HG03442 (cell line): Measurements from ENCODE around the gene GRN.
"Not testable (repeated sequence)": the region's sequence is repeated elsewhere in the genome, so short reads cannot be mapped to it uniquely, and the experiment has no call there.

ENCODE experiments used
- ATAC-seq: cut with Tn5 transposase; IDR thresholded peaks from one replicate; pipeline ENCODE4 v1.9.1; 2021; ENCODE audit warnings: mild to moderate bottlenecking, moderate library complexity; ENCODE audit not compliant: unreplicated experiment

GRN gene

DNA sequence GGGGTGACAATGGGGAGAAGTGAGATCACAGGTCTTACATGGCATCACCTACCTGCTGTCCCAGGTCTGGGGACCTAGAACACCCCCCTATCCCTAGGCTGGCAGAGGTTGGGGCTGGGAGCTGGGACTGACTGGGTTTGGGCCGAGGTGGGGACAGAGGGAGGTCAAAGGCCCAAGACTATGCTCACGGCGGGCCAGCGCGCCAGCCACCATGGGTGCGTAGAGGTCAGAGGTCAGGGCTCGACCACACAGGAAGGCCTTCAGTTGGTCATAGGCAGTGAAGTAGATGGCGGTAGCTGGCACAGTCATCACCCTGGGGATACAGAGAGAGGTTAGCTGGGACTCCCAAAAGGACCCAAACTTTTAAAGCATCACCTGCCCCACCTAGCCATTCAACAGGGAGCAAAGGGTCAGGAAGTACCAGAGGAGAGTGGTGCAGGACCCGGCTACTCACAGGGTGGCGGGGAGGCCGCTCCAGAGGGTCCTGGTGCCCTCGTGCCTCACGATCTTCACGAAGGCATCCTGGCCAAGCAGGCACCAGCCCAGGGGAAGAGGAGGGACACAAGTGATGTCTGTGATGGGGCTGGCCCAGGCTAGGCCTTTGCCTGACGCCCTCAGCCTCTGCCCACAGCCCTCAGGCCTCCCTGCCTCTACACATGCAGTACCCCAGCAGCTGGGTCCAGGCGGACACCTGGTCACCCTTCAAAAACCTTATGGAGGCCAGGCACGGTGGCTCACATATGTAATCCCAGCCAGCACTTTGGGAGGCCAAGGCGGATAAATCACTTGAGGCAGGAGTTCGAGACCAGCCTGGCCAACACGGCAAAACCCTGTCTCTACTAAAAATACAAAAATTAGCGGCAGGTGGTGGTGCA is 23.6 kb upstream of the GRN start:
- ATAC-seq: no peak

DNA sequence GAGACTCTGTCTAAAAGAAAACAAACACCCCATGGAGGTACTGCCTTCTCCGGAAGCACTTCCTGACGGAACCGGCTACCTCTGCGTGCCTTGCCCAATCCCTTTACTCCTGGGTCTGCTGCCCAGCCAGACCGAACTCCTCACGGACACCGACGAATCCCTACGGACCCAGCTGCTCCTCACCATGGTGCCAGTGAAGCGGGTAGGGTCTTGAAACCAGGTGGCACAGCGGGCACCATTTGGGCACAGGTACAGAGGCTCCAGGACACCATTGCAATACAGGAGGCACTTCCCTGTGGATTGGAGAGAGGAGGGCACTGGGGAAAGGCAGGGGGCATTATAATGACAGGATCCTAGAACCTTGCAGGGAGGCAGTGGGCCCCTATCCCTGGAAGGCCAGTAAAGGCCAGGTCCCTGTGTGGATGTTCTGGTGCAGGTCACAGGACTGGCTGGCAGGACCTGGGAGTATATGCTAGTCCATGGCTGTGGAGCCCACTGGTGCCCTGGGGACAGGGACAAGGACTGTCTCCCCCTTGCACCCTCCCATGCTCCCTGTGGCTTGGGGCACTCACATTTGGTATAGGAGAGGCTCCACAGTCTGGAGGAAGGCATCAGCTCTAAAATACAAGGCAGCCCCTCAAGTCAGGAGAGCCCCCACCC is 22.7 kb upstream of the GRN start:
- no peak for ATAC-seq

DNA sequence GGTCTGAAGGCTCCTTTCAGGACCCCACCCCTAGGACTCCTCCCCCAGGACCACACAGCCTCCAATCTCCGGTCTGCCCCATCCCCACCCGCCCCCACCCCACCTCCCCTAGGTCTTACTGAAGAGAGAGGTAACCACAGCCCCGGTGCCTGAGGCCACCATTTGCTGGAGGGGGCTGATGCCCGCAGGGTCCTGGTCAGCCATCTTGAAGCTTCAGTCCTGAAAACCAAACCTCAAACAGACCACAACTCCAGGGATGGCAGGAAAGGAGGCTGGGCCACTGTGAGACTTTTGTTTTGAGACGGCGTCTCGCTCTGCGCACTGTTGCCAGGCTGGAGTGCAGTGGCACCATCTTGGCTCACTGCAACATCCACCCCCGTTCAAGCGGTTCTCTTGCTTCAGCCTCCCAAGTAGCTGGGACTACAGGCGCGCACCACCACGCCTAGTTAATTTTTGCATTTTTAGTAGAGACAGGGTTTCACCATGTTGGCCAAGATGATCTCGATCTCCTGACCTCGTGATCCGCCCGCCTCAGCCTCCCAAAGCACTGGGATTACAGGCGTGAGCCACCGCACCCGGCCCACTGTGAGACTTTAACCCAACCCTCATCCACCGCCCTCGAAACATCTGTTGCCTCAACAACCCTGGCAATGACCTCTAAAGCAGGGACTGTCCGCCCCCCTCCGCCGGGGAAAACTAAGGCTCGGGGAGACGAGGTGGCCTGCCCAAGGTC is 21.6 kb upstream of the GRN start:
- no peak for ATAC-seq

DNA sequence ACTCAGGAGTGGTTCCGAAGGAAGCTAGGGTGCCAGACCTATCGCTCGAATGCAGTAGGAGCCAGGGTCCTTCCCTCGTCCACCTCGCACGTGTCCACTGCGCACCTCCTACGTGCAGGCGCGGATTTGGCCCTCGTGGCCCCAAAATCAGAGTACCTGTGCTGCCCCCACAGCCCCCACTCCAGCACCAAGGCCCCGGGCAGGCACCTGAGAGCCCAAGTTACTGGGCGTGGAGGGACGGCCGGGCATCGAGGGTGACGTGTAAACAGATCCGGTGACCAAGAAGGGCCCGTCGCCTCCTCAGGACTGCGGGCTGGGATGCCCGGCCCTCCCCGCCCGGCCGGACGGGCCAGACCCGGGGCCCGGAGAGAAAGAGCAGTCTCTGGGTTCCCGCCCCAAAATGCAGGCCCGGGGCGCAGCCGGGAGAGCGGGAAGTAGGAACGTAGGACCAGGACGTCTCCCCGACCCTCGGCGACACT is 21.0 kb upstream of the GRN start:
- peak; percentile 2 for ATAC-seq

DNA sequence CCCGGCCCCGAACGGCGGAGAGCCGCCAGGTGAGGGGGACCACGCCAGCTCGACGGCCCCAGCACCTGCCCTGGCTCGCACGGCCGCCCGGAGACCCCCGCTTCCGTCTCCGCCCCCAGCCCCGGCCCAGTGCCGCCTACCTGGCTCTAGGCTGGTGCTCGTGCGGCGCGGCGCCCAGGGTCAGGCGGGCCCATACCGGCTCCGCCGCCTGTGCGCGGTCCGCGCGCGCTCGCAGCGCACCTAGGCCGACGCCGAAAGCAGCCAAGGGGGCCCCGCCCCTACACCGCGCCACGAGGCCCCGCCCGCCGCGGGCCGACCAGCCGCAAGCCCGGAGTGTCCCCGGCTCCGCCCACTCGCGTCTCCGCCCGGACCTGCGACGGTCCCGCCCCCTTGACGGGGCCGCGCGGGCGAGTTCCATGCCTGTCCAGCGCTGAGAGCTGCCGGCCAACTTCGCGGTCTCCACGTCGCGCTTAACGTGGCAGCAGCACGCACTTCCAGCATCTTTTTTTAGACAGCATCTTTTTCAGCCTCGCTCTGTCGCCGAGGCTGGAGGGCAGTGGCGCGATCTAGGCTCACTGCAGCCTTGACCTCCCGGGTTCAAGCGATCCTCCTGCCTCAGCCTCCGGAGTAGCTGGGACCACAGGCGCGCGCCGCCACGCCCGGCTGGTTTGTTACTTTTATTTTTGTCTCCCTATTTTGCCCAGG is 20.4 kb upstream of the GRN start, which contains the start of gene SLC25A39:
SLC25A39 (minus strand) TSS at position 253 of the 705 bp plus-strand sequence. CDS start 1,261 bp downstream, outside the sequence.
- ATAC-seq: peak; percentile 58

DNA sequence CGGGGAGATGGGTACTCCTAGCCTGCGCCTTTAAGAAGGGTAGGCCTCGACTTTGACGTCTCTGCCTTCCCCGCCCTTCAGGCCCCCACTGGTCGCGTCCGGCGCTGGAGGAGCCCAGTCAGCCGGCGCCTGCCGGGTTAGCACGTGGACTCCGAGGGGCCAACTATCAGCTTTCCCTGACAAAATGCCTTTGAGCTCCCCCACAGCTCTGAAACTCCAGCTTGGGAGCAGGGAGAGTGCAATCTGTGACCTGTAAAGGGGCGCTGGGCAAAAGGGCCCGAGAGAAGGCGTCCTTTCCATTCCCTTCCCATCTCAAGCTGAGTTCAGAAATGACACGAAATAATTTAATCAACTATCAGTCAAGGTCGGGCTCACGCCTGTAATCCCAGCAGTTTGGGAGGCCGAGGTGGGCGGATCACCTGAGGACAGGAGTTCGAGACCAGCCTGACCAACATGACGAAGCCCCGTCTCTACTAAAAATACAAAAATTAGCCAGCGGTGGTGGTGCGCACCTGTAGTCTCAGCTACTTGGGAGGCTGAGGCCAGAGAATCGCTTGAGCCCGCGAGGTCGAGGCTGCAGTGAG is 18.1 kb upstream of the GRN start:
- peak; percentile 39 for ATAC-seq

DNA sequence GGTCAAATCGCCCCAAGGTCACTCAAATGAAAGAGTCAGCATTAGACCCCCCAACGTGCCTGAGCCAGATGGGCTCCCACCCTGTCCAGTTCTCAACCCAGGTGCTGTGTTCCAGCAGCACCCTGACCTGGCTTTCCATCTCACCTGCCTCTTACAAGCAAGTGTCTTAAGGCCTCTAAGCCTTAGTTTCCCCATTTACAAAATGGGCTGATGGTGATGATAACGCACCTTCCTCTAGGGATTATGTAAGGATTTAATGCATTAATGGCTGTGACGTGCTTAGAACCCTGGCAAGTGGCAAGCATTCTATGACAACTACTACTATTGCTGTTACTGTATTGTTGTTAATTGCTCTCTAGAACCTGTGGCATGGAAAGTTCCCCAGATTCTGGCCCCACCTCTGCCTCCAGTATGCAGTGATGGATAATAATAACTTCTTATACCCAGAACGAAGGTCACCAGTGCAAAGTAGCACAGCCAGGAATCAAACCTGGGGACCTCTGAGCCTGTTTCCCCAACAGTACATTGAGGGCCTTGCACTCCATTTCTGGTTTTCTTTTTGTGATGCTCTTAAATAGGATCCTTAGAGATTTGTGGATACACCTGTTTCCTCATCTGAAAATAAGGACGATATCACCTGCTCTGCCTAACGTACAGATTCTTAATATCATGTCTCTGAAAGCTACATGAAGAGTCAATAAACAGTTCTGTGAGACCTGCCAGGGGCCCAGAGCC is 17.2 kb upstream of the GRN start:
- ATAC-seq: no peak

DNA sequence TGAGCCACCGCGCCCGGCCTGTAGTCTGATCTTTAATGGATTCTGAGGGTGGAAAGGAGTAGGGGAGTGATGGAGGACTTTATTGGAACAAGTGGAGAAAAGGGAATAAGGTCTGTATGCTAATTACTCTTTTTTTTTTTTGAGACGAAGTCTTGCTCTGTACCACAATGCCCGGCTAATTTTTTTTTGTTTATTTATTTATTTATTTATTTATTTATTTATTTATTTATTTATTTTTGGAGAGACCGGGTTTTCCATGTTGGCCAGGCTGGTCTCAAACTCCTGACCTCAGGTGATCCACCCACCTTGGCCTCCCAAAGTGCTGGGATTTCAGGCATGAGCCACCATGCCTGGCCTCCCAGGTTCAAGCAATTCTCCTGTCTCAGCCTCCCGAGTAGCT is 15.6 kb upstream of the GRN start:
- not testable (repeated sequence) for ATAC-seq

DNA sequence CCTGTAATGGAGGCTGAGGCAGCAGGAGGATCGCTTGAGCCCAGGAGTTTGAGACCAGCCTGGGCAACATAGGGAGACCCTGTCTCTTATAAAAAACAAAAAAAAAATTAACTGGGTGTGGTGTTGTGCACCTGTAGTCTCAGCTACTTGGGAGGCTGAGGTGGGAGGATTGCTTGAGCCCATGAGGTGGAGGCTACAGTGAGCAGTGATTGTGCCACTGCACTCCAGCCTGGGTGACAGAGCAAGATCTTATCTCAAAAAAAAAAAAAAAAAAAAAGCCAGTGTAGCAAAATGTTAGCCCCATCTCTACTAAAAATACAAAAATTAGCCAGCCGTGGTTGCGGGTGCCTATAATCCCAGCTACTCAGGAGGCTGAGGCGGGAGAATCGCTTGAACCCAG is 14.8 kb upstream of the GRN start:
- not testable (repeated sequence) for ATAC-seq

DNA sequence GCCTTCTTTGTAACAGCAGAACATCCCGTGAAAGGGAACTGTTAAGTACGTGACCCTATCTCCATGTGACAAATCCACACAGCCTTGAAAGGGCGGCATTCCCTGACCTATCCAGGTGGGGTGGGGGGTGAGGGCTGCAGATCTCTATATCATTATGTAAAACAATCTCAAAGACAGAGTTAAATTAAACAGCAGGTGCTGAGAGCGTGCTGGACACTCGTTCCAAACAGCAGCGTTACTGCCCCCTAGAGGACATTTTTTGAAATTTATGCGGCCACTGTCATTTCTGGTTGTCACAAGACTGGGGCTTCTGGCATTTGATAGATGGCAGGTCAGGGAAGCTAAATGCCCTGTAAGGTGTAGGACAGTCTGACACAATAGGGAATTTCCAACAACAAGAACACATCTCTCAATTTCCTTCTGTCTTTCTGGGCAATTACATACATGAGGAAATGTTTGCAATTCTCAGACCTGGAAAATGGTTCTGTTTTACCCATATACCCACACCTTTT is 13.8 kb upstream of the GRN start:
- no peak for ATAC-seq

DNA sequence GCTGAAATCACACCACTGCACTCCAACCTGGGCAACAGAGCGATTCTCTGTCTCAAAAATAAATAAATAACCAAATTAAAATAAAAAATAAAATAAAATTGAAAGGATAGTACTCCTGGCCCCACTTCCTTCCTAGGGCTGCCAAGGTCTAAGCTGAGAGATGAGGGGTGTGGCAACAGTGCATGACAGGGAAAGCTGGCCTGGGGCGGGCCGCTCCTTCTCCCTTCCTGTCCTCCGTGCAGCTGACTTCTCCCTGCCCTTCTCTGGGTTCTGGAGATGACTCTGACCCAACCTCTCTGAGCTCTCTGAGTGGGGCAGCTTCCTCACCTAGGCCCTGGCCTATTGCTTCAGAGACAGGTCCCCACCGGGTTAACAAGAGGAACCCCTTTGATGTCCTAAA is 11.7 kb upstream of the GRN start:
- ATAC-seq: no peak

DNA sequence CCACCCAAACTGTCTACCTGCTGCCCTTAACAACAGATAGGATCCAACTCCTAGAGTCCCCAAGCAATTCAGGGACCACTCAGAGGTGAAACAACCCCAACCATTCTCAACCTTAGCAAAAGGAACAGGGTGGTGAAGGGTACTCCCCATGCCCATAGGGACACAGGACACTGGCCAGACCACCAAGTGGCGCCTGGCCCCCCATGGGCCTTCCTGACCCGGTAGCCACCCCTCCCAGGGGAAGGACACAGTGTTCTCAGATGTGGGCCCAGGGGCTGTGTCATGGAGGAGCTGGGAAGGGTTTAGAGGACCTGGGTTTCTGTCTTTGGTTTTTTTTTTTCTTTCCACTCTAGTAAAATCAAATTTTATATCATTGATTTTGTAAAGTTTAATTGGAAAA is 10.8 kb upstream of the GRN start:
- no peak for ATAC-seq

DNA sequence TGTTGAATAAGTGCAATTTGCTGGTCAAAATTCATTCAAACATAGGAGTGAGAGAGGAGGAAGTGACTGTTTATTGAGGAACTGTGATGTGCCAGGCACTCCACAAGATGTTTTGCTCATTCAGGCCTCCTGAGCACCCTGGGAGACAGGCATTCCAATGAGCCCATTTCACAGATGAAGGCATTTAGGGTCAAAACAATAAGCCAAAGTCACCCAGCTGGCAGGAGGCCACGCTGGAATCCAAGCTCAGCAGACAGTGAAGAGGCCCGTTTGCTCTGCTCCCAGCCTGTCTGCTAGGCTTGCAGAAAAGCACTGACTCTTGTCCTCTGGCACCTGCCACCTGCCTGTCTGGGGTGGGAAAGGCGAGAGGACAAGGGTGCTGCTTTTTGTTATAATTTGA is 10.4 kb upstream of the GRN start:
- no peak for ATAC-seq

DNA sequence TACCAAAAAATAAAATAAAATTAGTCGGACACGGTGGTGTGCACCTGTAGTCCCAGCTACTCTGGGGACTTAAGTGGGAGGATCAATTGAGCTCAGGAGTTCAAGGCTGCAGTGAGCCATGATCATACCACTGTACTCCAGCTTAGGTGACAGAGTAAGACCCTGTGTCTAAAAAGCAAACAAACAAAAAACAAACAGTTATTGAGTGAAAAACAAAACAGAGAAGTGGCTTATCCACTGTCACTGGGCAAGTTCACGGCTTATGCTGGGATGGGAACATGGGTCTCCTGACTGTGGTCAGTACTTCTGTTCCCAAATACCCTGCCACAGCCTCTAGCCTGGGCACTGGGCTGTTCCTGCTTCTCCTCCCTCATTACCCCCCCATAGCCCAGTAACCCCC is 9.5 kb upstream of the GRN start:
- no peak for ATAC-seq

DNA sequence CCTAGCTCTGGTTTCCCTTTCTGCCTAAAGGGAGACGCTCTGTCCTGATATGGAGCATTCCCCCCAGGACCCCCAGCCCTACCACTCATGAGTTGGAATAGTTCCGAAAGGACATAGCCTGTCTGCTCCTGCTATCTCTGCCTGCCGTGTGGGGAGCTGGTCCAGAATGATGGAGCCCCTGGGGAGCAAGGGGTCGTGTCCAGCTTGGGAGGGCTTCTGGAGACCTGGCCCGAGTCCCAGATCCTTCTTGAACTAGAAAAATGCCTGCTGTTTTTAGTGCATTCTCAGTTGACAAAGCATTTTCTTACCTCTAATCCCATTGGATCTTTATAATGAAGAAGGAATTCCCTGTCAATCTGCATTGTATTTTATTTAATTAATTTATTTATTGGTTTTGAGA is 9.1 kb upstream of the GRN start:
- no peak for ATAC-seq

DNA sequence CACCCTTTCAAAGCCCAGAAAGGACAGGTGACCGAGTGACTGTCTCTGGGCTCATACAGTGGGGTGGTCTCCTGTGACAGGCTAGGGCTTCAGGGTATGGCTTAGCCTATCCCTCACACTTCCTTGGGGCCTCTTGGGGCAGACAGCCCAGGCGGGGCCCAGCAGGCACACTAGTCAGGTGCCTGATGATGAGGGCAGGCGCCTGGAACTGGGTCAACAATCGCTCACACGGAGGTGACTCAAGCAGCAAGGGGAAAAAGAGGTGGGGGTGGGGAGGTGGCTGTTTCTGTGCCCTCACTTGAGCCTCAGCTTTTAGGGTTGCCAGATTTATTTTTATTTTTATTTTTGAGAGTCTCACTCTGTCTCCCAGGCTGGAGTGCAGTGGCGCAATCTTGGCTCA is 6.4 kb upstream of the GRN start:
- no peak for ATAC-seq

DNA sequence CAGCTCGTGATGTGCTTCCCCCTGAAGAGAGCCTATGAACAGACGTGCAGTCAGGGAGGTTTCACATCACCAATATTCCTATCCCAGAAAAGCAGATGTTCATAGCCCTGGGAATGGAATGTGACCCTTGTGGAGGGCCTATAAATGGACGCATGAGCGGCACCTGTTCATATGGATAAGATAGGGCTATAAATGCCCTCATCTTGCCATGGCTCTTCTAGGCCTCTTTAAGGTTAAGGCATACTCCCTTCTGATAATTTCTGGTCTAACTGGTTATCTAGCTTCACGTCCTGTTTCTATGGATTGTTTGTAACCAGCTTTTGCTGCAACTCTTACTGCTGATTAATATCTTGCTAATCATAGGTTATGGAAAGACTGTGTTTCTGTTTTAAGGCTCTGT is 4.5 kb upstream of the GRN start:
- not testable (repeated sequence) for ATAC-seq

DNA sequence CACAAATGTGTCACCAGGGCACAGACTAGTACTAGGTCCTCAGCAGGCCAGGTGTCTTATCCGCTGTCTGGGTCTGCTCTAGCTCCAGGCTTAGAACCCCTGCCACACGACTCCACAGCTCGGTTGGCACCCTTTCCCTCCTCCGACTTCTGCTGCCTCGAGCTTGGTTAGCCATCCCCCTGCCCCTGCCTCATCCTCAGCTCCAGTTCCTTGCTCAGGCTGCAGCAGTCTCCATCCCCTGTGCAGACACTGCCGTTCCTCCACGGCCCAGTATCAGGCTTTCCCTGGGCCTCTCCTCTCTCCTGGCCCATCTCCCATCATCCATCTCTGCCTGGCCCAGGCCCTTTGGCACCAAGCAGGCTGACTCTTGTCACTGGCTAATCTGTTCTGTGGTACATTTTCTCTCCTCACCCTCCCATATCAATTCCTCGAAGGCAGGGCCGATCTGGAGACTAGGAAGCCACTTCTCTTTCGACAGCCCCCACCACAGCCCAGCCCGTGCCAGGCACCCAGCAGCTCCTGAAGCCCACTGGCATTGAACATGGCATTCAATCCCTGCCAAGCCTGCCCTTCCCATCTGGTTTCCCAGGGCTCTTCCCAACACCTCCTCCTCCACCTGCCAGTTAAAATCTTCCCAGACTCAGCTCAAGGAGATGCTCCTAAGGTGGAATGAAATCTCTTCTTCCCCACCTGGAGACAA is 1.4 kb upstream of the GRN start:
- no peak for ATAC-seq

DNA sequence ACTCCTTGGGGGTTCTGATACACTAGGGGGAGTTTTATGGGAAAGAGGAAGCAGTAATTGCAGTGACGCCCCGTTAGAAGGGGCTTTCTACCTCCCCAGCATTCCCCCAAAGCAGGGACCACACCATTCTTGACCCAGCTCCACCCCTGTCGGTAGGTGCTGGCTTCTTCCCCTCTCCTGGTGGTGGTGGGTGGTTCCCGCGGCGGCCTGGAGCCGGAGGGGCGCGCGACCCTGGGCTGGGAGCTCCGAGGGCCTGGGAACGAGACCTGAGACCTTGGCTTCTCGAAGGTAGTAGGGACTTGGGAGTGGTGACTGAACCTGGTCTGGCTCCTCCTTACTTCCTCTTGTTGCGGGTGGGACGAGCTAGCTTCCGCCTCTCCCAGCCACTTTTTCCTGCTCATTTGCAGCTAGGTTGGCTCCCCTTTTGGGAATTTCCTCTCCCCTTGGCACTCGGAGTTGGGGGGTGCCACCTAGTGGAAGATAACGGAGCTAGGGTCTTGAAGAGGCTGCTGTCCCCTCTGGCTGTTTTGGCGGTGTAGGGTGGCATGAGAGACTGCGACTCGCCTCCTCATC is 438 bp downstream of the GRN start:
- peak; percentile 7 for ATAC-seq
